GM21717 (cell line): ENCODE measurements around the gene PLXNA2.
A peak's percentile ranks its signal among the peaks of the same experiment; 100 is the strongest.

ENCODE experiments used
- ATAC-seq: cut with Tn5 transposase; IDR thresholded peaks from one replicate; pipeline ENCODE4 v1.9.1; 2021; ENCODE audit warnings: mild to moderate bottlenecking, moderate library complexity; ENCODE audit not compliant: unreplicated experiment

The PLXNA2 gene

DNA sequence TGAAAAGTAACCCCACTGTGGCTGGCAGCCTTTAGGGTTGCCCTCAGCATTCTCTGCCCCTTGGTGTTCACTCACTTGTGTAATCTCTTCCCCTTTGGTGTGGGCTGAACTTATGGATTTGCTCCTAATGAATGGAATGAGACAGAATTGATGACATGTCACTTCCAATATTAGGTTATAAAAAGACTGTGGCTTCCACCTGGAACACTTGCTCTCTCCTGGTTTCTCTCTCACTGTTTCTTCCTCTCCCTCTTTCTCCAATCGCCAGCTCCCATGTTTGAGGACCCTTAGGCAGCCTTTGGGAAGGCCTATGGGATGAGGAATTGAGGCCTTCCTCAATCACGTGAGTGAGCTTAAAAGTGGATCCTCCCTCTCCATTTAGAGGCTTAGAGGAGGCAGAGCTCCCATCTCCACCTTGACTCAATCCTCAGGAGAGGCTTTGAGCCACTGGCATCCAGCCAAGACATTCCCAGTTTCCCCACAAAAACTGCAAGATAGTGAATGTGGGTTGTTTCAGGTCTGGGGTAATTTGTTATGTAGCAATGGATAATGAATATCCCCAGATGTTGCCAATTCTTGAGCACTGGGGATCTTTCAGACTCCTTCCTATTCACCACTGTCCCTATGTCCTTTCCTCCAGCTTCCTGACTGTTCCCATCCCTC, 237.8 kb downstream of the PLXNA2 start:
- ATAC-seq: no peak

DNA sequence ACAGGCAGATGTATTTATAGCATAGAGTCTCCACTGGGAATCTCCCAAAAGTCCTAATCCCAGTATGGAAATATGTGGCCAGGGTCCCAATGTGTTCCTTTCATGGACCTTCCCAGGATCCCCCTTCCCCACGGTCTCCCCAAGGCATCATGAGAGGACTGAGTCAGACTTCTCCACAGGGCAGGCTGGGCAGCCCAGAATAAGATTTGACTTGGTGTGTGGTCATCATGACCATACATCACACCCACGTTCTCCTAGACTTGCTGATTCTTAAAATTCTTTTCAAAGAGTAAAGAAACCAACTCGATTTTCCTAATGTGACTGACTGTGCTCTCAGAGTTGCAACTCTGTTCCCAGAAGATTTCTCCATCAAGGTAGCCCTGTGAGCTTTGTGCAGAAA, 239.3 kb downstream of the PLXNA2 start:
- no peak for ATAC-seq

DNA sequence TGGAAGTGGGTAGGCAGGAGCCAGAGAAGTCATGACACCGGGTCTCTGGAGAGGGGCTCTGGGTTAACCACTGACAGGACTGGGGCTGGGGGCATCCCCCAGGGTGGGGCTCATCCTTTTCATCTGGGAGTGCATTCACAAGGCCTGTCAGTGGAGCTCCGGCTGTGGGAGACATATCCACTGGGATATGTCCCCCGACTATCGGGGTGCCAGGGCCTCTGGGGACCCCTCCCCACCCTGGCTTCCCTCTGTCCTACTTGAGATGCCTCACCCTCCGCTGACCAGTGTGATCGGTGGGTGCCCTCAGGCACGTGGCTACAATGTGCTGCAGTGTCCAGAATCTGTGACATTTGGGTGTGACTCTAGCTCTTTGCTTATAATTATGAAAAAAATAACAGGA, 240.9 kb downstream of the PLXNA2 start:
- no peak for ATAC-seq

DNA sequence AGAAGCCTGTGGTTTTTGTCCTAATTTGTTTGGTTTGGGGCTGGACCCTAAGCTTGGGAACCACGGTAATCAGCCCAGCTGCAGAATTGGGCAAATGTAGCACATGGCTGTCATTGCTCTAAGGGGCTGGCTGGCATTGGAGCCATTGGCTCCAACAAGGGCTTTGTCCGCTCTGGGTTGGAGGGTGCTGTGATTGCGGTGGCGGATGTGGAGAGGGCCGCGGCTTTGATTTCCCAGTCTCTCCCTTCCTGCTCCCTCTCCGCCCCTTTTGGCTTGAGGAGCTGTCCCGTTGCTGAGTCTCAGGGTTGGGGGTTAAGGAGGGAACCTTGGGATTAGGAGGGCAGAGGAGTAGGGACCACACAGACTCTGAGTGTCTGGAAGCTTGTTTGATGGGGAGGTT, 241.5 kb downstream of the PLXNA2 start:
- no peak for ATAC-seq

DNA sequence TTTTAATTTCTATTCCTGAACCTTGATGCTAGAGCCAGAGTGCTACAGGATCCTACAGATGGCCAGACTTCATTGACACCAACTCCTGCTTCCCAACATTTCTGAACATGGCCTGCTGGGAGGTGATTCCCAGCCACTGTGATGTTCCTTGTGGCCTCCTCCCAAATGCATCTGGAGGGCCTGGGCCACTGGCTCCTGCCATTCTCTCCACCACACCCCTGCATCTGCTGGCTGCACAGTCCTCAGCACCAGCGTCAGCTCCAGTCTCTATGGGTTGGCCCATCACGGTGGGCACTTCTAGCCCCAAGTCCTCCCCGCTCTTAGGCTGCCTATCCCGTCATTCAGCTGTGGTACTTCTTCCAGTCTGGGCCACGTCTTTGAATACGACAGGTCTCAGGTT, 242.1 kb downstream of the PLXNA2 start:
- no peak for ATAC-seq

DNA sequence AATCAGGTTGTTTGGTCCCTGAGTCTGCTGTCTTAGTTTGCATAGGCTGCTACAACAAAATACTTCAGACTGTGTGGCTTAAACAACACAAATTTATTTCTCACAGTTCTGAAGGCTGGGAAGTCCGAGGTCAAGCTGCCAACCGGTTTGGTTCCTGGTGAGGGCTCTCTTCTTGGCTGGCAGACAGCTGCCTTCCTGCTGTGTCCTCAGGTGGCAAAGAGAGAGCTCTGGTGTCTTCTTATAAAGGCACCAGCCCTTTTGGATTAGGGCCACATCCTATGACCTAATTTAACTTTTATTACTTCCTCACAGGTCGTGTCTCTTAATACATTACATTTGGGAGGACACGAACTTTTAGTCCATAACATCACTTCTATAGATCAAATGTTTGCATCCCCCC, 243.7 kb downstream of the PLXNA2 start:
- ATAC-seq: no peak

DNA sequence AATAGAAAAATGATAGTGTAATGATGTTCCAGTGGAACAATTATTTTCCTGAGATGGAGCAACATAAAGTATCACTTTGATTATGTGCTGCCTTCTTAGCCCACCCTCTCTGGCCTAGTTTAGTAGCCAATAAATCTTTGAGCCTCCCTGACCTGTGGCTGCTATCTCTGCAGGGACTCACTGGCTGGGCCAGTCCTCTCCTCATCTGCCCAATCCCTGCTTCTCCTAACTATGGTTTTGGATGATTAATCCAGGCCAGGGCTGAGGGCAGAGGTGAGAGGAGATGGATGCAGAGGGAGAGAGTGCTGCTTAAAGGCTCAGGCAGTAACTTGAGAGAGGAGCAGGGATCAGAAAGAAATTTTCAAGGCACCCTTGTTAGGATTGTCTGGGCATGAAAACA, 244.2 kb downstream of the PLXNA2 start:
- no peak for ATAC-seq

DNA sequence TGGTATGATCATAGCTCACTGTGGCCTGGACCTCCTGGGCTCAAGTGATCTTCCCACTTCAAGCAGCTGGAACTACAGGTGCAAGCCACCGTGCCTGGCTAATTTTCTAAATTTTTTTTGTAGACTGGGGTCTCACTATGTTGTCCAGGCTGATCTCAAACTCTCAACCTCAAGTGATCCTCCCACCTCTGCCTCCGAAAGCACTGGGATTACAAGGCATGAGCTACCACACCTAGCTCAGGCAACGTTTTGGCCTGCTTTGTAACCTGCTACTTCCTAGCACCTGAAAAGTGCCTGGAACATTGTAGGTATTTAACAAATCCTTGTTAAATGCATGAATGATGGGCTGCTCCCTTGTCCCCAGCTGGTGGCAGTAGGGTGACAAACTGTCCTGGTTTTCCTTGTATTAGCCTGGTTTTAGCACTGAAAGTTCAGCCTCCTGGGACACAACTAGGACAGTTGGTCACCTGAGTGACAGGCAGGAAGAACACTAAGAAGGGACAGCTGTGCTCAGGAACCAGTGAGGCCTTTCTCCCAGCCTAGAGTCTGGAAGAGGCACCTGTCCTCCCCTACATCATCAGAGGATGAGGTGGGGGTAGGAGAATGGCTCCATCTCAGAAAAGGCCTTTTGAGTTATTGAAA, 244.8 kb downstream of the PLXNA2 start:
- ATAC-seq: no peak

DNA sequence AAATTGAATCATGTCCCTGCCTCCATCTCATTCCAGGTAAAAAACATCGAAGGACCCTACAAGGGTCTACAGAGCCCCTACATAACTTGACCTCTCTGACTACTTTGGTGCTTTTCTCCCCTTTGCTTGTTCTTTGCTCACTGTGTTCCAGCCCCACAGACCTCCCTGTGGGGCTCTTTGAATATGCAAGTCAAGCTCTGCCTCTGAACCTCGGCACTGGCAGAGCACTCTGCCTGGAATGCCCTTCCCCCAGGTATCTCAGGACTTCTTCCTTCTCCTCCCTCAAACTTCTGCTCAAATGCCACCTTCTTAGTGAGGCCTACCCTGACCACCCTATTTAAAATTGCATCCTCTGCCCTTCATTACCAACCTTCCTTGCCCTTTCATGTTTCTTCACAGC, 245.5 kb downstream of the PLXNA2 start:
- no peak for ATAC-seq

DNA sequence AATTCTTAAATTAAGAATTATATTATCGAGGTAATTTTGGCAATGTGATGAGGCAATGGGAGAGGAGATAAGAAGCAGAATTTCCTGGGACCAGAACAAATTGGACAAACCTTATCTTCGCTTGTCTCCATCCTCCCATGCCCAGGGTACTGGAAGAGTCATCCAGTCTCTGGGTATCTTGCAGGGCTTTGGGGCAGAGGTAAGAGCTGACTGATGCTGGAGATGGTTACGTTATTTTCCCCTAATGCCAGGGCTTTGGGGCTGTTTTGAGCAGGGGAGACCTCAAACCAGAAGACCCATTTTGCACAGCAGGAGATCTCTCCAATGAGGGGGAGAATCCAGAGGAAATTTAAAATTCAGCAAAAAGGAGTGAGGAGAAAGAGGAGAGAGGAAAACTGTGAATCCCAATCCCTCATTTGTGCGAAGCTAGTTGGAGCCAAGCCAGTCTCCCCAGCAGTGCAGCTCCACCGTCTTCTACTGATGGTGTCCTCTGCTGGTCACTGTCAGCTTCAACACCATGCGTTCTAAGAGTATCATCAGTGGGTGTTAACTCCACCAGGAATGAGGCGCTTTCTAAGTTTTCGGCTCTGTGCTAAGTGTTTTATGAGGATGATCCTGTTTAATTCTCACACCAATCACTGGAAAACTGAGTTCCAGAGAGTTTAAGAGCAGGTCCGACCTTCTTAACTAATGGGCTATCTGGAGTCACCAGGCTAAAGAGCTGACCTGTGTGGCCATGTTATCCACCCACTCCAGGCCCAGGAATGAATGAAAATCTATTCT, 246.5 kb downstream of the PLXNA2 start:
- ATAC-seq: peak; percentile 80

DNA sequence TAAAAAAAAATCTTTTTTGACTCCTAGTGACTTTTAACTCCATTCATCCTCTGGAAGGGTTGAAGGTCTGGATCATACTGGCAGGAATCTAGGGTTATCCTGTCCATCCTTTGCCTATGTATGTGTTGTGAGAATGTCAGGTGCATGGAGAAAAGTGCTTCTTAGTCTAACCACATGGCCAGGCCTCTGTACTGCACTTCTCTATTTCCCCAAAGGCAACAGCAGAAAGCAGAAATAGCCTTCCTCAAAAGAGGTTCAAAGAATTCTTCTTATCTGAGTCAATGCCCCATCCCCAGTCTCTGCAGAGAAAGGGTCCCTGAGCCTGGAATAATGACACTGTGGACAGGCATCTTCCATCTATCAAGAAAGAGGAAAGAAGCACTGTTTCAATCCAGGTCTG, 247.5 kb downstream of the PLXNA2 start:
- ATAC-seq: no peak

DNA sequence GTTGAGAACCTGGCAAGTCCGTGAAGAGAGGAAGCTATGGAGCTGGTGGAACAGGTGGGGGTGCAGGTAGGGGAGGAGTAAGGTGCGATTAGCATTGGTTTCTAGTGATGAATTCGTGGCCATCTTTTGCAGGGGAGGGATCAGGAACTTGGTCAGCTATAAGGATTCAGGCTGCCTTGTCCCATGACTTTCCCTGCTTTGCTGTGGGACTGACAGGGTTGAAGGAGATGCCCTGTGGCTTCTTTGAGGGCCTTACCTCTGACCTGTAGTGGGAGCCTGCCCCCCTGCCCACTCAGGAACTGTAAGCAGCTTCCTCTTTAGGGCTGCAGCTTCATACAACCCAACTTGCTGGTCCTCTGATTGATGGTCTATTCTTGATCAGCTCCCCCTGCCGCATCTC, 248.6 kb downstream of the PLXNA2 start:
- ATAC-seq: no peak

DNA sequence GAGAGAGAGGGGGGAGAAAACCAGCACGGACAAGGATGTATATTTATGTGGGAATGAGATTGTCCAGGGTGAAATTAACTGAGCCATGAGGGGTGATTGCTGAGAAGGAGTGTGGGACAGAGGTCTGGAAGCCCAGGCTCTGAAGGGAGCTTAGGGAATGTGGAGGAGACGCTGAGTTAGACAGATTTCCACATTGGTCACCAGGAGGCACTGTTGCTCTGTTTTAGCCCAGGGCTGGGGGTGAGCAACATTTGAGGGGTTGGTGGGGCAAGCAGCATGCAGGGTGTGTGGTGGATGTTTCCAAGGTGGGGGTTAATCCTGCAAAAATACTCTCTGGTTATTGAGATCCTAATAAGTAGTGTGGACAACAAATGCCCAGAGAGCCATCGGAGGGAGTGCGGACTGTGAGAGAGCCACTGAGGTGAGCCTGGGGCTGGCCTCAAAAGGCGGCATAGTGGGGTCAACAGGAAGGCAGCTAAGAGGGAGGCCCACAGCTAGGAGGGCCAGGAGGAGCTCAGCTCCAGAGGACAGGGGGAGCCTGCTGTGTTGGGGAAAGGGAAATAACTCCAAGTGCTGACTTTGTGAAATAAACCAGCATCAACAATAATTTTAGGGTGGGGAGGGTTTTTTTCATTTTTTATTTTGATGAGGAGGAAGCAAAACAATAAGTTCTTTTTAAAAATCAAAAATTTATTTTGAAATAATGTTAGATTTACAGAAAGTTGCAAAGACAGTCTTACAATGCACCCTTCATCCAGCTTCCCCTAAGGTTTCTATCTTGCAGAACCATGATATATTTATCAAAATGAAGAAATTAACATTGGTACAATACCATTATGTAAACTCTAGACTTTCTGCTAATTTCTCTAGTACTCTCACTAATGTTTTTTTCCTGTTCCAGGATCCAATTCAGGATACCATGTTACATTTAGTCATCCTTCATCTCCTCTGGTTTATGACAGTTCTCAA, 250.4 kb downstream of the PLXNA2 start:
- no peak for ATAC-seq

DNA sequence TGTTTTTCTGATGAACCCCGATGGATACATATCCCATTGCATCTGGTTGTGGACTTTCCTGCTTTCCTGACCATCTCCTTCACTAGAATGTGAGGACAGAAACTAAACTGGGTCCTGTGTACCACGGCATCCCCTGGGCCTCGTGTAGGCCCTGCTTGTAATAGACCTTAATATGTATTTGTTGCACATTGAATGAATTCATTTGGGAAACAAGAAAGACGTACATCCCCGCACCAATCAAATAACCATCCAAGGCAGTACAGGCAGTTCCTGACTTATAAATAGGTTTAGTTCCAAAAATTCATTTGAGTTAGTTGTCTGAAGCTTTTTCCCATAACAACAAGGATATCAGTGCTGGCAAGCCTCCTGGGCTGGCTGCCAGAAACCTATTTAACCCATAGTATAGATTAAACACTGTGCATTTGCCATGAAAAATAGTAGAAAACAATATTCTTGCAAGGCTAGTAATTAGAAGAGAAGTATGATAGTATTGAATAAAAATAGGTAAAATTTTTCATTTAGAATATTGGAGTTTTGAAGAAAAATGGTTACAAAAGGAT, 251.4 kb downstream of the PLXNA2 start:
- ATAC-seq: no peak

DNA sequence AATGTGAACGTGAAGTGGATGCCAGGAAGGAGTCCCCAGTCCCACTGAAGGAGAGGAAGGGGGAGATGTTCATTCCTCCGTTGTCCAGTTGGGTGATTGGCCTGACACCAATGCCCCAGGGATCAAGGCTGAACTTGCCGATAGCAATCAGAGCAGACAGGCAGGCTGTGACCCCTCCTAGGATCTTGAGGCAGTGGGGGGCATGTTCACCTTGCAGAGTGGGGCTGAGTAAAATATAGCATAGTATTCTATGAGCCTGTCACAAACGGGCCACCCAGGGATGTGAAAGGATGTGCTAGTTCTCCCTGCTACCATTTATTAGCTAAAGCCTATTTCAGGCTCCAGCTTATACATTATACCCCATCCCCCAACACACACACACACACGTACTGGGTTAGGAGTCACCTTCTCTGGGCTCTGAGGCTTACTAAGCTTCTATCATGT, 252.6 kb downstream of the PLXNA2 start:
- ATAC-seq: no peak

DNA sequence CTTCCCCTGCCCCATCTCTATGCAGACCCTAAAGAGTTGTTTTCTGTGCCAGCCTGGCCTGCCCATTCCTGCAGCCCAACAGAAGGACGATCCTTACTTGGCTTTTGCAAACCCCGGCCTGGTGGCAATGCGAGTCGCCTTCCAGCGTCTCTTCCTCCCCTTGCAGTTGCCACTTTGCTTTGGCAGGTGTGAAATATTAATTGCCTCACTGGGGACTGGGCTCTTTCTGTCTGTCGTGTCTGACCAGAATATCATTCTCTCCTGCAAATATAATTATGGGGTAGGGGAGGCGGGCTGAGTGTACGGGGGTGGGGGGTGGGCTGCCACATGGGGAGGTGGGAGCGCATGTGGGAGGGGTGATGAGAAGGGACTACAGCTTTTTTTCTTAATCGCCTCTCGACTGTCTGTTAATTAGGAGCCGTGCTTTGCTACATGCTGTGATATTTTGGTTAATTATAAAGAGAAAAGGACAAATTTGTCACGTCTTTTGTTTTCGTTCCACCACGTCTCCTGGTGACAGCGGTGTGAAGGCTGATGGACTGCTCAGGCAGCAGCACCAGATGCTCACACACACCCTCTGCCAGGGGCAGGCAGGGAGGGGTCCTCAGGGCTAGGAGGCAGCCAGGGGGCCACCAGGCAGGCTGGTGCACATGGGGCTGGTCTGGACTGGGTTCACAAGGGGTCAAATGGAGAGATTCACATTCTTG, 253.2 kb downstream of the PLXNA2 start:
- ATAC-seq: no peak

DNA sequence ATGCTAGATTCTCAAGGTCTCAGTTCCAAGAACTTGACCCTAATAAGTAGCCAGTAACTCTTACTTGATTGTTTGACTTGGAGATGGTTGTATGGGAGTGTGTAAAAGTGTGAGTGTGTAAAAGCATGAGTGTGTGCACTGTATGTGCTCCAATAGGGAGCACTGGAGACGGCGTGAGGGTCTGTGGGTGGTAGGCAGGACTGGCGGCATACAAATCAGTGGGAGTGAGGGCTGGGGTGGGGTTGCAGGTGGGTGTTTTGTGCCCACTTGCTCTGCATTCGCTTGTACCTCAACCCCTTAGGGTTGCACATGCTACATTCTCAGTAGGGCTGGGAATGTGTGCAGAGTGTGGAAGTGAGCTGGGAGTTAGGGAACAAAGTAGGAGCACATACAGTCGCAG, 253.7 kb downstream of the PLXNA2 start:
- no peak for ATAC-seq

DNA sequence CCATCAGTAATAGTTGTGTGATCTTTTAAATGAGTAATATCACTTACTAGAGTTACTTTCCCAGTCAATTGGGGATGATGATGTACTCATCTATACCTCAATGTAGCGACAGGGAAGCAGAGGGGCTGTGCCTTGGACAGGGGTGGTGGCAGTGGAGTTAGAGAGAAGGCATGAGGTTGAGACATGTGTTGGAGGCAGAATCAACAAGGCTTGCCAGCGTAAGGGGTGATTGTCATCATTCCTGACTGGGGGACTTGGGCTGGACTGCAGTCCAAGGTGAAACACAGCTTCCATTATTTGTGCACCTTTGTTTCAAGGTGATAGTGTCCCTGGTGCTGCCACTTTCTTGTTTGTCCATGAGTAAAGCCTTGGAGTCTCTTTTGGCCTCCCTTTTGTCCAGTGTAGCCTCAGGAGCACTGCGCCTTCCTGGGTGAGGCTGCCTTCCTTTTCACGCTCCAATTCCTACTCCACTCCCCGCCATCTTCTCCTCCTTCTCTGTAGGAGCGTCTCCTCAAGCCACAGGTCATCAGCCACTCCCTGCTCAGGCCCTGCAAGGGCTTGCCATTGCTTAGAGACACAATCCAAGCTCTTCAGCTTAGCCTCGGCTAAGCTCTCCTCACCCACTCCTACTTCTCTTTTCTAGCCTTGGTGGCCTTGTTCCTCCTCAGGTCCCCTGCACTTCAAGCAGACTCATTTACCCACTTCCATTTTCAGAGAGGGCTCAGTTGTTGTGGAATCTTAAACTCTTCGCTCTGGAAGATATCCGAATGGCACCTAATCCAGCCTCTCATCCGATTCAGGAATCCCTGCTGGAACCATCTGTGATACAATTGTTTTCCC, 255.6 kb downstream of the PLXNA2 start:
- no peak for ATAC-seq

DNA sequence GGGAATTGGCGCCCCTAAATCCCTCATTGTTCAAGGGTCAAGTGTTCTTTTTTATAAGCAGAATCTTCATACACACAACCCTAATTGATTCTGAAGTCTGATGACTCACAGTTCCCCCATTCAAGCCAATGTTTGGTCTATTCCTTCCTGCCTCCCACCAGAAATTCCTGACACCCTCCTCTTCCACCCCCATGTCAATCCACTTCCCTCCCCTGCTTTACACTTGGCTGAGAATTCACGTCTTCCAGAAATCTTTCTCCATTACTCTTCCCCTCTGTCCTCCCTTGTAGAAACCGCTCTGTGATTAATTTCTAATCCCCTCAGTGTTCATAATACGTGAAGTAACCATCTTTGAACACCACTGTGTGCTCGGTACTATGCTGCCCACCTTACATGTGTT, 257.0 kb downstream of the PLXNA2 start:
- ATAC-seq: no peak
